HG03060 (cell line): Measurements from ENCODE around the gene DAAM2.

ENCODE experiments used
- ATAC-seq: cut with Tn5 transposase; IDR thresholded peaks from one replicate; pipeline ENCODE4 v1.9.1; 2021; ENCODE audit warnings: low read depth, moderate number of reproducible peaks; ENCODE audit not compliant: unreplicated experiment

Gene DAAM2

GRCh38 chr6:39815356-39815755 lies 23.2 kb downstream of the DAAM2 start:
- ATAC-seq = no peak

- ATAC-seq = no peak
Observed at GRCh38 chr6:39816747-39817146, 24.6 kb downstream of the DAAM2 start.

GRCh38 chr6:39818695-39819094 lies 26.5 kb downstream of the DAAM2 start:
- no peak for ATAC-seq

- ATAC-seq = no peak
Observed at GRCh38 chr6:39819228-39819627, 27.1 kb downstream of the DAAM2 start.

GRCh38 chr6:39819676-39820075 lies 27.5 kb downstream of the DAAM2 start:
- no peak for ATAC-seq

GRCh38 chr6:39820553-39820952 lies 28.4 kb downstream of the DAAM2 start:
- ATAC-seq = no peak

GRCh38 chr6:39821046-39821740 lies 29.0 kb downstream of the DAAM2 start:
- ATAC-seq = no peak

GRCh38 chr6:39821742-39822532 lies 29.8 kb downstream of the DAAM2 start:
- no peak for ATAC-seq

- ATAC-seq = no peak
Observed at GRCh38 chr6:39822846-39823815, 31.0 kb downstream of the DAAM2 start.

GRCh38 chr6:39824030-39824926 lies 32.1 kb downstream of the DAAM2 start:
- no peak for ATAC-seq

- ATAC-seq = no peak
Observed at GRCh38 chr6:39829331-39829730, 37.2 kb downstream of the DAAM2 start.

- no peak for ATAC-seq
Observed at GRCh38 chr6:39830444-39830843, 38.3 kb downstream of the DAAM2 start.

- no peak for ATAC-seq
Observed at GRCh38 chr6:39831701-39832100, 39.5 kb downstream of the DAAM2 start.

GRCh38 chr6:39834278-39834677 lies 42.1 kb downstream of the DAAM2 start:
- no peak for ATAC-seq

- no peak for ATAC-seq
Observed at GRCh38 chr6:39834866-39835265, 42.7 kb downstream of the DAAM2 start.

GRCh38 chr6:39835821-39836295 lies 43.7 kb downstream of the DAAM2 start:
- no peak for ATAC-seq

- no peak for ATAC-seq
Observed at GRCh38 chr6:39836606-39837005, 44.4 kb downstream of the DAAM2 start.

GRCh38 chr6:39839445-39839844 lies 47.3 kb downstream of the DAAM2 start:
- ATAC-seq = no peak

GRCh38 chr6:39840781-39841180 lies 48.6 kb downstream of the DAAM2 start:
- no peak for ATAC-seq

GRCh38 chr6:39841291-39841690 lies 49.1 kb downstream of the DAAM2 start:
- no peak for ATAC-seq
